ENCODE measurements around the gene NSMCE4A.
"Not testable (repeated sequence)": the region's sequence is repeated elsewhere in the genome, so short reads cannot be mapped to it uniquely, and the experiment has no call there.

Gene NSMCE4A

GRCh38 chr10:121936295-121936694, 38.7 kb downstream of the NSMCE4A start:
- H3K4me3 ChIP-seq (replicated peaks; ENCODE audit: low read depth, low read length), result no peak overlapping the region
- DNase-seq (ENCODE audit: extremely low read depth, insufficient read length), result no peak
- no peaks in the 10 kb centered on the region for H3K27me3 ChIP-seq (replicated peaks; ENCODE audit: control insufficient read depth, insufficient read depth, low read length)
- no peaks in the 10 kb centered on the region for H3K36me3 ChIP-seq (ENCODE audit: control insufficient read depth, insufficient read depth, low read length)
- no peak for TF ChIP-seq CTCF (IDR thresholded peaks at IDR 0.05; ENCODE audit: insufficient read depth, low read length, poor library complexity, severe bottlenecking)

- TF ChIP-seq CTCF (IDR thresholded peaks at IDR 0.05; ENCODE audit: insufficient read depth, low read length, poor library complexity, severe bottlenecking), result no peak
- H3K36me3 ChIP-seq (ENCODE audit: control insufficient read depth, insufficient read depth, low read length), result no peaks in the 10 kb centered on the region
- no peaks in the 10 kb centered on the region for H3K27me3 ChIP-seq (replicated peaks; ENCODE audit: control insufficient read depth, insufficient read depth, low read length)
- no peak for DNase-seq (ENCODE audit: extremely low read depth, insufficient read length)
- H3K4me3 ChIP-seq (replicated peaks; ENCODE audit: low read depth, low read length), result no peak overlapping the region
These were observed 39.3 kb downstream of the NSMCE4A start for GRCh38 chr10:121935702-121936101.

GRCh38 chr10:121930268-121931085, 44.5 kb downstream of the NSMCE4A start:
- not testable (repeated sequence) for H3K27me3 ChIP-seq (replicated peaks; ENCODE audit: control insufficient read depth, insufficient read depth, low read length)

GRCh38 chr10:121929585-121930267, 45.3 kb downstream of the NSMCE4A start:
- not testable (repeated sequence) for H3K27me3 ChIP-seq (replicated peaks; ENCODE audit: control insufficient read depth, insufficient read depth, low read length); H3K36me3 ChIP-seq (ENCODE audit: control insufficient read depth, insufficient read depth, low read length); DNase-seq (ENCODE audit: extremely low read depth, insufficient read length); H3K4me3 ChIP-seq (replicated peaks; ENCODE audit: low read depth, low read length)

More at GRCh38 chr10:121930268-121931085, 44.5 kb downstream of the NSMCE4A start:
- not testable (repeated sequence) for H3K4me3 ChIP-seq (replicated peaks; ENCODE audit: low read depth, low read length); DNase-seq (ENCODE audit: extremely low read depth, insufficient read length); H3K36me3 ChIP-seq (ENCODE audit: control insufficient read depth, insufficient read depth, low read length)

- no peak for DNase-seq (ENCODE audit: extremely low read depth, insufficient read length)
- H3K36me3 ChIP-seq (ENCODE audit: control insufficient read depth, insufficient read depth, low read length), result no peaks in the 10 kb centered on the region
- TF ChIP-seq CTCF (IDR thresholded peaks at IDR 0.05; ENCODE audit: insufficient read depth, low read length, poor library complexity, severe bottlenecking), result no peak
- H3K27me3 ChIP-seq (replicated peaks; ENCODE audit: control insufficient read depth, insufficient read depth, low read length), result no peaks in the 10 kb centered on the region
- H3K4me3 ChIP-seq (replicated peaks; ENCODE audit: low read depth, low read length), result peak overlapping the region; percentile 99
These were observed 46.5 kb downstream of the NSMCE4A start for GRCh38 chr10:121928528-121928884.

- TF ChIP-seq CTCF (IDR thresholded peaks at IDR 0.05; ENCODE audit: insufficient read depth, low read length, poor library complexity, severe bottlenecking), result no peak
- peak; percentile 88 for DNase-seq (ENCODE audit: extremely low read depth, insufficient read length)
- no peaks in the 10 kb centered on the region for H3K36me3 ChIP-seq (ENCODE audit: control insufficient read depth, insufficient read depth, low read length)
- H3K4me3 ChIP-seq (replicated peaks; ENCODE audit: low read depth, low read length), result peak within 1 kb of the TSS; percentile 99
- no peaks in the 10 kb centered on the region for H3K27me3 ChIP-seq (replicated peaks; ENCODE audit: control insufficient read depth, insufficient read depth, low read length)
These were observed 47.0 kb downstream of the NSMCE4A start, which contains the start of gene ATE1 for GRCh38 chr10:121927841-121928527. Gene ATE1, minus strand, starts transcription at chr10:121928031. Its CDS starts 82 bp downstream, at chr10:121927949.
